CD4-positive, alpha-beta T cell treated with Interleukin-4 for 4 hours (primary cell): ENCODE measurements around the gene CALML5.
"Not testable (repeated sequence)": the region's sequence is repeated elsewhere in the genome, so short reads cannot be mapped to it uniquely, and the experiment has no call there.

ENCODE experiments used
- DNase-seq: peaks from one replicate; pipeline ENCODE4 v3.0.0-alpha.2; 2020

CALML5 gene

GRCh38 chr10:5479481-5480161 lies 19.7 kb downstream of the CALML5 start:
- DNase-seq: no peak

DNA sequence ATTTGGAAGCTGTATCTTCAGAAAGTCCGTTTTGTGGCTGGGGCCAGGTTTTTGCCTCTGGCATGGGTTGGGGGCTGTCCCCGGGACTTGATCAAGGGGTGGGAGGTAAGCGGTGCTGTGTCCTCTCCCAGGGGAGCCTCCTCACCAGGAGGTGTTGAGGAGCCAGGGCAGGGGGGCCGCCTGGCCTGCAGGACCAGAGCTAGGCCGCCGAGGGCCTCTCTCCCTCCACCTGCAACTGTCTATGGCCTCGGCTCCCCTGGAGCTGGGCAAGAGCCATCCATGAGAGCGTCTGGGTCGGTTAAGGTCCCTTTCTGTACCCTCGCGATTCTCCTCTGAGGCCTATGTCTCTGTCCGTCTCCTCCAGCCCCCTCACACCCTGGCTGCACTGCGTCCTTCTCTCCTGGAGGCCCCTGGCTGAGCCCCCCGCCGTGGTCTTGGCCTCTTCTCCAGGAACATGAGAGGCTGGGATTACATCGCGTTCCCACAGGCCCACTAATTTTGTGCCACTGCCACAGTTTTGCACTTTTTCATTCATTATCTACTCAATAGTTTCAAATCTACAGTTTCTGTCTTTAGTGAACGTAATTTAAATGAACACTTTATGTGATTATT lies 20.6 kb downstream of the CALML5 start:
- DNase-seq: no peak

DNA sequence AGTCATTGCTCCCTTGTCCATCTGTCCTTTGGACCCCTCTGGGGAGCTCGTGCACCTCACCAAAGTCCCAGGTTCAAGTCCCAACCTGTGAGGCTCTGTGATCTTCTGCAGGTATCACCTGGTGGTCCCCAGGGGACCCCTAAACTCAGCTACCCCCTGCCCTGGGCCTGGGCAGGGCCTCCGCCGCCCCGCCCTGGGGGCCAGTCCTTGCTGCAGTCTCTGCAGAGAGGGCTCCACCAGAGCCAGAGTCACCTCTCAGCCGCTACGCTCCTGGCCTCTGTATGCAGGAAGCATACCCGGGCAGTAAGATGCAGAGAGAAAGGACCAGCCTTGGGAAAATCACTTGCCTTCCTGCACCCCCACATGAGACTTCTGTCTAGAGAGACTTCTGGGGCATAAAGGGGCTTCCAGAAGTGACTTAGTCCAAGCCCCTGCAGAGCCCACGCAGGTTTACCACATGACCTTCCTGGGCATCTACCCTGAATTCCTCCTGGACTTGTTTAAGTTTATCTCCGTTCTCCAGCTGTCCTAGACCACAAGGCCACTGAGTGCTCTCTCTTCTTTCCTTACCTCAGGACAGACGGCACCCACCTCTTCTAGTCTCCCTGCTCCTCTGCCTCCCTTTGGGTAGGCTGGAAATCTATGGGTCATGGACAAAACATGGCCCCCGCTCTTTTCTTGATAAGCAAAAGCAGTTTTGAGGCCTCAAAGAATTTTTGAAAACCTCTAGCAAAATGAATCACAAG lies 21.2 kb downstream of the CALML5 start:
- no peak for DNase-seq

GRCh38 chr10:5476918-5477525 lies 22.3 kb downstream of the CALML5 start:
- DNase-seq: no peak

DNA sequence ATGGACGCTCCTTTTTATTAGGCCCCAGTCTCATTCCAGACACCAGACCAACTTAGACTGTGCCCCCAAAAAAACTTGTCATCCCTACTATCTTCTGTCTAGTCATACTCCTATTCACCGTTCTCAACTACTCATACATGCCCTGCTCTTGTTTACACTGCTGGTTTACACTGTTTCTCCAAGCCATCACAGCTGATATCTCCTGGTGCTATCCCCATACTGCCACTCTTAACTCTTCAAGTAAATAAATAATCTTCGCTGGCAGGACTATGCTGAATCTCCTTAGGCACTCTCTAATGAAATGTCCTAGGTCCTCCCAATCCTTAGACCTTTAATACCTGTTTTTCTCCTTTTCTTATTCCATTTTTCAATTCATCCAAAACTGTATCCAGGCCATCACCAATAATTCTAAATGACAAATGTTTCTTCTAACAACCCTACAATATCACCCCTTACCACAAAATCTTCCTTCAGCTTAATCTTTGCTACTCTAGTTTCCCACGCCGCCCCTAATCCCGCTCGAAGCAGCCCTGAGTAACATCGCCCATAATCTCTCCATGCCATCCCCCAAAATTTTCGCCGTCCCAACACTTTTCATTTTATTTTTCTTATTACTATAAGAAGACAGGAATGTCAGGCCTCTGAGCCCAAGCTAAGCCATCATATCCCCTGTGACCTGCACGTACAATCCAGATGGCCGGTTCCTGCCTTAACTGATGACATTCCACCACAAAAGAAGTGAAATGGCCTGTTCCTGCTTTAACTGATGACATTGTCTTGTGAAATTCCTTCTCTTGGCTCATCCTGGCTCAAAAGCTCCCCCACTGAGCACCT lies 23.2 kb downstream of the CALML5 start:
- not testable (repeated sequence) for DNase-seq

GRCh38 chr10:5475088-5475487 lies 24.3 kb downstream of the CALML5 start:
- DNase-seq: not testable (repeated sequence)

- not testable (repeated sequence) for DNase-seq
These were observed 24.7 kb downstream of the CALML5 start for GRCh38 chr10:5474642-5475041.

GRCh38 chr10:5470062-5470751 lies 29.2 kb downstream of the CALML5 start:
- DNase-seq: no peak

GRCh38 chr10:5469353-5470061 lies 29.9 kb downstream of the CALML5 start:
- DNase-seq: no peak

- no peak for DNase-seq
These were observed 30.9 kb downstream of the CALML5 start for GRCh38 chr10:5468262-5469106.

DNA sequence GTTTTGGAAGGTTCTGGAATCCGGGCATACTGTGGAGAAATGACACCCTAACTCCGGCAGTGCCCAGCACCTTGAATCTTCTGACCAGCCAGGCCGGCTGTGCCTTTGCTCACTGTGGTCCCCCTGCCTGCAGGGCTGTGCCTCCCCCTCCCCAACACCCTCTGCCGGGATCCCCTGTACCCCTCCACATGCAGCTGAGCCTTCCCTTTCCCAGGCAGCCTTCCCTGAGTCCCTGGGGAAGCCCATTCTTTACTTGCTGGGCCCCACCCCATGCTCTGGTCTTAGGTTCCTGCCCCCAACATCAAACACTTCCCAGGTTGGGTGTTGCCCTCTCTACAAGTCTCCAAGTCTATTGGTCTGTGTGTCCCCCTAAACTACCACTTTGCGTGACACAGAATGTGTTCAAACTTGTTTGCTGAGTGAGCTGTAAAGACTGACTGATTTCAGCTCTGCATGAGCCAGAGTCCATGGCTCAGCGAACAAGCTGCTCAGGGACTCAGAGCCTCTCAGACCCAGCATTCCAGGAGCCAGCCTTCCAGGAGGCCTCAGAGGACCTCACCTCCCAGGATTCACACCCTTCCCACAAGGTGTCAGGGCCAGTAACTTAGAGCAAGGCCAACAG lies 31.6 kb downstream of the CALML5 start:
- DNase-seq: no peak

DNA sequence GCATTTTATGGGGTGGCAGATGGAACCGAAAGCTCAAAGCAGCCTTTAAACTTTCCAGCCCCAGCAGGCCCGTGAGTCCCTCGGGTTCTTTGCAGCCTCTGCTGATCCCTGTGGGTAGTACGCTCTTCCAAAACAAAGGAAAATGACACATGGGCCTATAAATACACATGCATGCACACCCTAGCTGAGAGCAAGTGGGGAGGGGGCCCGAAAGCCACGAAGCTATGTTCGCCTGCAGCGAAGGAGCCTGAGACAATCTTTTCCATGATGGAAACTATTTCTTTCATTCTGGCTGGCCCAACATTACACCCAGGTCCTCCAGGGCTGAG lies 32.2 kb downstream of the CALML5 start:
- DNase-seq: no peak

- no peak for DNase-seq
These were observed 32.7 kb downstream of the CALML5 start for GRCh38 chr10:5466451-5467206.

- no peak for DNase-seq
These were observed 33.4 kb downstream of the CALML5 start for GRCh38 chr10:5465976-5466450.

DNA sequence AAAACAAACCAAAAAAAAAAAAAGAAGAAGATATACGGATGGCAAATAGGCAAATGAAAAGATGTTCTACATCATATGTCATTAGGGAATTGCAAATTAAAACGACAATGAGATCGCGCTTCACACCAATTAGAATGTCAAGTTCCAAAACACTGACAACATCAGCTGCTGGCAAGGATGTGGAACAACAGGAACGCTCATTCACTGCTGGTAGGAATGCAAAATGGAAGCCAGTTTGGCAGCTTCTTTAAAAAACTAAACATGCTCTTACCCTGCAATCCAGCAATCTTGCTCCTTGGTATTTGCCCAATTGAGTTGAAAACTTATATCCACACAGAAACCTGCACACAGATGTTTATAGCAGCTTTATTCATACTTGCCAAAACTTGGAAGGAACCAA lies 34.8 kb downstream of the CALML5 start:
- DNase-seq: no peak

- DNase-seq: no peak
These were observed 36.5 kb downstream of the CALML5 start for GRCh38 chr10:5462841-5463293.

- DNase-seq: no peak
These were observed 37.2 kb downstream of the CALML5 start for GRCh38 chr10:5461914-5462840.

GRCh38 chr10:5461203-5461588 lies 38.2 kb downstream of the CALML5 start:
- DNase-seq: no peak
